ENCODE measurements around the gene MAML2. TPM values are rescaled to one million over a fixed set of nuclear protein-coding genes. Genes with fewer than 3 reads are reported as not detected.

The MAML2 gene
- total and polyA plus RNA-seq, 9 of the 15 experiments (the other 6 are each of a cell fraction or from before 2014, with no cell fraction given): 0.79 to 6.8 (median 4.8) TPM

GRCh38 chr11:96287822-96288439, 55.1 kb downstream of the MAML2 start (continued):
- TF ChIP-seq FOXK2 (conservative IDR thresholded peaks at IDR 0.05 in 1 of 2, IDR thresholded peaks at IDR 0.05 in 1 of 2; ENCODE audit: low read depth in 2 of 2) (no peak), BDP1 (IDR thresholded peaks at IDR 0.05; ENCODE audit: insufficient read depth, insufficient read length) (no peak), ZNF586 (CRISPR knock-in tag; conservative IDR thresholded peaks at IDR 0.05) (no peak), PTBP1 (IDR thresholded peaks at IDR 0.05; ENCODE audit: low read depth, low read length) (no peak), ZNF253 (CRISPR knock-in tag; conservative IDR thresholded peaks at IDR 0.05) (no peak), ETS2 (tag; IDR thresholded peaks at IDR 0.05; ENCODE audit: borderline replicate concordance, poor library complexity, severe bottlenecking) (no peak), CBX2 (IDR thresholded peaks at IDR 0.05; ENCODE audit: insufficient read depth, low read length, poor library complexity, severe bottlenecking) (no peak), SPI1 (IDR thresholded peaks at IDR 0.05; ENCODE audit: borderline replicate concordance, low read depth, low read length) (no peak), CREB1 (IDR thresholded peaks at IDR 0.05) (no peak), CREB1 (CRISPR knock-in tag; IDR thresholded peaks at IDR 0.05) (no peak), POLR2H (tag; IDR thresholded peaks at IDR 0.05; ENCODE audit: low read depth) (no peak), ZNF639 (CRISPR knock-in tag; conservative IDR thresholded peaks at IDR 0.05 in 1 of 2, IDR thresholded peaks at IDR 0.05 in 1 of 2) (no peak), MGA (IDR thresholded peaks at IDR 0.05) (no peak), SIN3A (IDR thresholded peaks at IDR 0.05; ENCODE audit: borderline replicate concordance in 2 of 2, control insufficient read depth in 1 of 2, low read depth in 2 of 2, low read length in 2 of 2) (no peak), ZNF589 (CRISPR knock-in tag; IDR thresholded peaks at IDR 0.05; ENCODE audit: low read depth) (no peak)

Measured in K562 (cell line).